GM12875 (cell line): ENCODE measurements around the gene RETSAT.
"Not testable (repeated sequence)": the region's sequence is repeated elsewhere in the genome, so short reads cannot be mapped to it uniquely, and the experiment has no call there.

Experiments
- H3K4me3 ChIP-seq: one replicate; pipeline ENCODE4 v1.5.1; 2011; ENCODE audit warnings: low read depth, low read length, control low read depth
- CTCF ChIP-seq: IDR thresholded peaks from 2 replicates; pipeline ENCODE4 v1.5.1; 2011; ENCODE audit warnings: low read depth, mild to moderate bottlenecking, control low read depth, inconsistent platforms, low read length, moderate library complexity, borderline replicate concordance; ENCODE audit not compliant: insufficient read depth

RETSAT gene

DNA sequence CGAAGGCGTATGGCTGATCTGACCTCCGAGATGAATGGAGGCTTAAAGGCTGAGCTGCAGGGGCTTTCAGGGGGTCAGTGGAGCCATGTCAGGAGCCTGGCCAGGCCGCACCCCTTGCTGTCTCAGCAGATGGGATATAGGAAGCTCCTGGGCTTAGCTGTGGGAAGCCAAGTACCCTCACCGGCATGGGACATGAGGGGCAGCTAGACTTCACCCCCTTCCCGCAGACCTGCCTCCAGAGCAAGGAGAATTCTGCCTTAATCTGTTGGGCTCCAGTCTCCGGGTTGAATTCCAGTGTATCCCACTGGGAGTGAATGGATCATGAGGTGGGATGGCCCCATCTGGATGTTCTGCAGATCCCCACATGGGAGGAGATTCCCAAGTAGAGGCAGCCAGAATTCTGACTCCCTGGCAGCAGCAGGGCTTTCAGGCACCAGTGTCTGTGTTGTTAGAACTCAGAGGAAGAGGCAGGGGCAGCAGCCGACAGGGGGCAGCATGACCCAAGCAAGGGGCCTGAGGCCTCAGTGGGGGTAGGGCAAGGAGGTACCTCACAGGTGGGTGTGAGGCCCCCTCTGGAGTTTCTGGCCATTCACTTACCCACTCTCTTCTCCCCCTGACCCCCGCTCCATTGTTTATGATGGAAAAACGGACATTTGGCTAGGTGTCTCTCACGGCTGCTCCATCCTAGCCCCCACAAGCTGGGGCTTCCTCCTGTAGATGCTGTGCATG is 36.8 kb upstream of the RETSAT start:
- TF ChIP-seq CTCF = peak; percentile 93
- H3K4me3 ChIP-seq = no peak overlapping the region

GRCh38 chr2:85388878-85389538 is 34.7 kb upstream of the RETSAT start:
- TF ChIP-seq CTCF = no peak
- H3K4me3 ChIP-seq = no peak overlapping the region

DNA sequence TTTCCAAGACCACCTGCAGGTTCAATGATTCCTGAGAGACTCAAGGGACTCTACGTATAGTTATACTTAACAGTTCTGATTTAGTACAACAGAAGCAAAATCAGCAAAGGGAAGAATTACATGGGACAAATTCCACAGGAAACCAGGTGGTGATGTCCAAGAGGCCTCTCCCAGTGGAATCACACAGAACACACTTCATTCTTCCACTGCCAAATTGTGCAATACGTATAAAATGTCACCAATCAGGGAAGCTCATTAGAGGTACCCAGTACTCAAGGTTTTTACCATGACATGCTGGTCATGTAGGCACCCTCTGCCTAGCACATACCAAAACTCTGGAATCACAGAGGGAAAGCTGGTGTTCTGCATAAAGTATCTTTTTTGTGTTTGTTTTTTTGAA is 33.4 kb upstream of the RETSAT start:
- no peak for TF ChIP-seq CTCF
- H3K4me3 ChIP-seq = no peak overlapping the region

DNA sequence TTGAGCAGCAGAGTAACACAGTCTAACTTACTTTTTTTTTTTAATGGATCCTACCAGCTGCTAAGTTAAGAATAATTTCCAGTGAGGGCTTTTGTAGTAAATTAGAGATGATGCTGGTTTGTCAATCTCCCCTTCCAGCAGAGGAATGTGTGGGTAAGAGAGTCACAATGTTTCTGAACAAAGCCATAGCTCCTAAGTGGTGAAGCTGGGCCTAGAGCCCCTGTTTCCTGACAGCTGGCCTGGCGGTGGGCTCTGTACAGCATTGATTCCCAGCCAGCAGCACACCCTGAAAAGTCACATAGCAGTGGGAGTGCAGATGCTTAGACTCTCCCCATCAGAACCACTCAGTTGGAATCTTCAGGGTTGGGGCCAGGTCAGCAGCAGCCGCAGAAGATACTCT is 31.4 kb upstream of the RETSAT start:
- no peak for TF ChIP-seq CTCF
- H3K4me3 ChIP-seq = no peak overlapping the region

GRCh38 chr2:85383850-85384249 is 29.5 kb upstream of the RETSAT start:
- no peak overlapping the region for H3K4me3 ChIP-seq
- TF ChIP-seq CTCF = no peak

DNA sequence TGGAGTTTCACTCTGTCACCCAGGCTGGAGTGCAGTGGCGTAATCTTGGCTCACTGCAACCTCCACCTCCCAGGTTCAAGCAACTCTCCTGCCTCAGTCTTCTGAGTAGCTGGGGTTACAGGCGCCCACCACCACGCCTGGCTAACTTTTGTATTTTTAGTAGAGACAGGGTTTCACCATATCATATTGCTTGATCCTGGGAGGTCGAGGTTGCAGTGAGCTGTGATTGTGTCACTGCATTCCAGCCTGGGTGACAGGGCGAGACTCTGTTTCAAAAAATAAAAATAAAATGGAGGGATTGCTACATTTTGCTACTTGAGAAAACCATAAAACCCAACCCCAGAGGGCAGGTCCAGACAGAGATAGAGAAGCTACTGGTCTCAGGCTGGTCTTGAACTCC is 28.8 kb upstream of the RETSAT start:
- not testable (repeated sequence) for H3K4me3 ChIP-seq

GRCh38 chr2:85380048-85380447 is 25.7 kb upstream of the RETSAT start:
- no peak overlapping the region for H3K4me3 ChIP-seq
- TF ChIP-seq CTCF = no peak

DNA sequence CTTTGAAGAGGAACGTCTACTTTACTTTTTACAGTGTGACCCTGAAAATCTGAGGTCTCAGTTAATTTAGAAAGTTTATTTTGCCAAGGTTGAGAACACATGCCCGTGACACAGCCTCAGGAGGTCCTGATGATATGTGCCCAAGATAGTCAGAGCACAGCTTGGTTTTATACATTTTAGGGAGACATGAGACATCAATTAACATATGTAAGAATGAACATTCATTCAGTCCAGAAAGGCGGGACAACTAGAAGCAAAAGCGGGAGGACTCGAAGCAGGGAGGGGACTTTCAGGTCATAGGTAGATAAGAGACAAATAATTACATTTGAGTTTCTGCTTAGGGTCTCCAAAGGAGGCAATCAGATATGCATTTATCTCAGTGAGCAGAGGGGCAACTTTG is 23.9 kb upstream of the RETSAT start:
- no peak for TF ChIP-seq CTCF
- H3K4me3 ChIP-seq = no peak overlapping the region
